Endothelial cell of umbilical vein (primary cell): Measurements from ENCODE around the gene FIGNL2. TPM values are rescaled to one million over a fixed set of nuclear protein-coding genes. Genes with fewer than 3 reads are reported as not detected.

ENCODE experiments used
- BruUV-seq: library from RNA; stranded (reverse); fragments of 400-500 nt; replicated peaks from 2 replicates; lab custom pipeline; 2021; lab: Mats Ljungman, UMichigan
- CTCF ChIA-PET: fragments of 300-600, 350-600 bp; sonication (Branson Sonifier 250); formaldehyde crosslinking; loops from one replicate; lab custom pipeline; 2021; ENCODE audit warnings: antibody characterized with exemption, inconsistent platforms; lab: Charles Lee
- POLR2A ChIA-PET: fragments of 300-600, 350-600 bp; sonication (Branson Sonifier 250); formaldehyde crosslinking; loops from one replicate; lab custom pipeline; 2021; ENCODE audit warnings: antibody characterized with exemption, inconsistent platforms; lab: Charles Lee
- DNase-seq: peaks from one replicate; pipeline ENCODE4 v3.0.0-alpha.2; 2011; ENCODE audit warnings: low read depth, low spot score
- FAIRE-seq: peaks from 2 replicates; lab custom pipeline; 2011; peaks lifted over from hg19 to GRCh38; lab: Jason Lieb, UNC
- H2AFZ ChIP-seq: 2 replicates; pipeline ENCODE4 v1.6.0; 2012; ENCODE audit warnings: low read depth, low read length, control low read depth, inconsistent platforms
- H3K27ac ChIP-seq: 2 replicates; pipeline ENCODE4 v1.5.1; 2011; ENCODE audit warnings: low read depth, mild to moderate bottlenecking, control low read depth, low read length, moderate library complexity; ENCODE audit not compliant: insufficient read depth
- H3K27me3 ChIP-seq, 2 experiments: 2 replicates each; pipeline versions ENCODE4 v1.6.0 to v1.6.1; 2011; ENCODE audit warnings: low read length in 2 of 2, mixed read lengths in 1 of 2; ENCODE audit not compliant: control insufficient read depth in 2 of 2, insufficient read depth in 2 of 2
- H3K36me3 ChIP-seq, 2 experiments: 2 replicates in 1 of 2; 3 replicates in 1 of 2; pipeline ENCODE4 v1.5.1; 2011; ENCODE audit warnings: low read length in 2 of 2, mild to moderate bottlenecking in 1 of 2, moderate library complexity in 1 of 2; ENCODE audit not compliant: control insufficient read depth in 2 of 2, insufficient read depth in 2 of 2; ENCODE audit errors: extremely low read depth in 1 of 2
- H3K4me1 ChIP-seq: 3 replicates; pipeline ENCODE4 v1.5.1; 2011; ENCODE audit warnings: mild to moderate bottlenecking, low read length; ENCODE audit not compliant: control insufficient read depth, insufficient read depth; ENCODE audit errors: extremely low read depth
- H3K4me2 ChIP-seq: 2 replicates; pipeline ENCODE4 v1.6.1; 2011; ENCODE audit warnings: low read length, control low read depth, mixed read lengths; ENCODE audit not compliant: insufficient read depth
- H3K4me3 ChIP-seq, 3 experiments: fragments of 200-600 bp in 1 of 3; sonication (generic), shearing (Covaris generic) in 1 of 3; replicated peaks in 1 of 3; 2 replicates each; pipeline ENCODE4 v1.5.1; 2011 to 2016; ENCODE audit warnings: control low read depth in 3 of 3, low read length in 3 of 3, mild to moderate bottlenecking in 2 of 3, inconsistent platforms in 1 of 3, low read depth in 1 of 3, moderate library complexity in 1 of 3; ENCODE audit not compliant: insufficient read depth in 1 of 3
- H3K79me2 ChIP-seq: 2 replicates; pipeline ENCODE4 v1.6.0; 2012; ENCODE audit warnings: low read length, inconsistent platforms; ENCODE audit not compliant: control insufficient read depth, insufficient read depth
- H3K9ac ChIP-seq: replicated peaks from 2 replicates; pipeline ENCODE3; 2011; ENCODE audit warnings: low read length, control low read depth; ENCODE audit not compliant: insufficient read depth; ENCODE audit errors: extremely low read depth
- H3K9me1 ChIP-seq: replicated peaks from 3 replicates; pipeline ENCODE4 v1.6.0; 2011; ENCODE audit warnings: mild to moderate bottlenecking, low read length; ENCODE audit not compliant: control insufficient read depth, insufficient read depth; ENCODE audit errors: extremely low read depth
- H3K9me3 ChIP-seq: replicated peaks from 2 replicates; pipeline ENCODE4 v1.5.1; 2012; ENCODE audit warnings: low read length, inconsistent platforms; ENCODE audit not compliant: control insufficient read depth, insufficient read depth
- H4K20me1 ChIP-seq: replicated peaks from 2 replicates; pipeline ENCODE3; 2011; ENCODE audit warnings: mild to moderate bottlenecking, low read length; ENCODE audit not compliant: control insufficient read depth, insufficient read depth; ENCODE audit errors: extremely low read depth
- EZH2 ChIP-seq: IDR thresholded peaks from 2 replicates; pipeline ENCODE4 v1.6.1; 2012; ENCODE audit warnings: borderline replicate concordance, low read depth, mild to moderate bottlenecking, moderate library complexity, low read length, inconsistent platforms; ENCODE audit not compliant: severe bottlenecking
- FOS ChIP-seq: IDR thresholded peaks from 2 replicates; pipeline ENCODE4 v1.6.1; 2011; ENCODE audit warnings: mild to moderate bottlenecking, low read length, moderate library complexity, borderline replicate concordance; ENCODE audit not compliant: insufficient read depth
- GATA2 ChIP-seq: IDR thresholded peaks from 2 replicates; pipeline ENCODE4 v1.7.0; 2011; ENCODE audit warnings: low read depth, mild to moderate bottlenecking, moderate library complexity, mixed read lengths, low read length; ENCODE audit not compliant: insufficient read length, insufficient read depth
- JUN ChIP-seq: IDR thresholded peaks from 2 replicates; pipeline ENCODE4 v1.6.1; 2011; ENCODE audit warnings: borderline replicate concordance, low read depth; ENCODE audit not compliant: insufficient read length, insufficient read depth
- MYC ChIP-seq: IDR thresholded peaks from one replicate; pipeline ENCODE4 v1.6.1; 2011; ENCODE audit warnings: mild to moderate bottlenecking, low read depth, low read length
- POLR2A ChIP-seq: IDR thresholded peaks from 2 replicates; pipeline ENCODE4 v1.6.1; 2012; ENCODE audit warnings: low read depth, mild to moderate bottlenecking, control low read depth, low read length
- POLR2AphosphoS5 ChIP-seq: IDR thresholded peaks from 2 replicates; pipeline ENCODE4 v1.6.1; 2012; ENCODE audit warnings: low read depth, mild to moderate bottlenecking, control low read depth, low read length, moderate library complexity; ENCODE audit not compliant: insufficient read depth
- dilution Hi-C: fragments of 300-500 bp; cut with MboI; formaldehyde crosslinking; loops from one replicate; pipeline ENCODE4 v1.15.0; 2019; ENCODE audit warnings: low sequenced_read_pairs; ENCODE audit not compliant: extremely low pct_ligation_motif_present
- intact Hi-C: fragments of 100-400 bp; cut with micrococcal nuclease; formaldehyde crosslinking; loops from one replicate; pipeline ENCODE4 v1.10.0; 2022
- polyA plus RNA-seq, 4 experiments: library from polyadenylated mRNA; depleted of rRNA in 3 of 4; stranded (reverse) in 3 of 4; unstranded in 1 of 4; fragments of >200 nt; gene quantifications; 2 replicates each; pipeline versions ENCODE4 v1.2.1 to v1.2.3, GENCODE V29; 2011 to 2012; ENCODE audit warnings: missing spikeins in 1 of 4
- total RNA-seq: library from RNA; stranded (reverse); gene quantifications from 2 replicates; pipeline ENCODE4 v1.2.3, GENCODE V29; 2021
- TF ChIP-seq, protein P1 (sequence below): IDR thresholded peaks from 2 replicates; pipeline ENCODE4 v1.6.1; 2011; ENCODE audit not compliant: insufficient read depth, insufficient read length
- TF ChIP-seq, protein P2 (sequence below), 2 donors: IDR thresholded peaks; 1 replicate in 1 of 2; 2 replicates in 1 of 2; pipeline ENCODE4 v1.5.1; 2011; ENCODE audit warnings: low read length in 2 of 2, mild to moderate bottlenecking in 2 of 2, moderate library complexity in 2 of 2, control low read depth in 1 of 2, inconsistent platforms in 1 of 2, low read depth in 1 of 2; ENCODE audit not compliant: insufficient read depth in 1 of 2; ENCODE audit errors: extremely low read depth in 1 of 2

FIGNL2 gene
- total and polyA plus RNA-seq, 2 donors (not counting 3 experiments of a cell fraction or from before 2014, with no cell fraction given) = 1.4 to 2.4 TPM

GRCh38 chr12:51838762-51839161 lies 9.8 kb downstream of the FIGNL2 start:
- no peak overlapping the region for H3K27ac ChIP-seq
- H3K36me3 ChIP-seq = no peaks in the 10 kb centered on the region
- no peaks in the 10 kb centered on the region for H3K9me1 ChIP-seq
- dilution Hi-C loops (no loop called here), intact Hi-C loops (no loop called here)
- H3K4me3 ChIP-seq = no peak overlapping the region
- FAIRE-seq (no peak), DNase-seq (no peak)
- ChIA-PET POLR2A (no interaction called here), CTCF (interaction anchor here (1.4 to 4.2 kb wide), 3 partner anchors 15 to 36 kb away, joined by 3 to 23 read pairs (median 6); no protein-coding TSS in a partner anchor)
- H3K27me3 ChIP-seq = peaks cover 0 to 25% of the 10 kb centered on the region in 2 experiments
- no peak overlapping the region for H3K4me2 ChIP-seq
- H2AFZ ChIP-seq = no peak overlapping the region
- TF ChIP-seq POLR2A (no peak), EZH2 (no peak), JUN (no peak), GATA2 (no peak), FOS (no peak), POLR2AphosphoS5 (no peak), MYC (no peak)
- TF ChIP-seq, protein P1, sequence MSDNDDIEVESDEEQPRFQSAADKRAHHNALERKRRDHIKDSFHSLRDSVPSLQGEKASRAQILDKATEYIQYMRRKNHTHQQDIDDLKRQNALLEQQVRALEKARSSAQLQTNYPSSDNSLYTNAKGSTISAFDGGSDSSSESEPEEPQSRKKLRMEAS = no peak
- TF ChIP-seq, protein P2, sequence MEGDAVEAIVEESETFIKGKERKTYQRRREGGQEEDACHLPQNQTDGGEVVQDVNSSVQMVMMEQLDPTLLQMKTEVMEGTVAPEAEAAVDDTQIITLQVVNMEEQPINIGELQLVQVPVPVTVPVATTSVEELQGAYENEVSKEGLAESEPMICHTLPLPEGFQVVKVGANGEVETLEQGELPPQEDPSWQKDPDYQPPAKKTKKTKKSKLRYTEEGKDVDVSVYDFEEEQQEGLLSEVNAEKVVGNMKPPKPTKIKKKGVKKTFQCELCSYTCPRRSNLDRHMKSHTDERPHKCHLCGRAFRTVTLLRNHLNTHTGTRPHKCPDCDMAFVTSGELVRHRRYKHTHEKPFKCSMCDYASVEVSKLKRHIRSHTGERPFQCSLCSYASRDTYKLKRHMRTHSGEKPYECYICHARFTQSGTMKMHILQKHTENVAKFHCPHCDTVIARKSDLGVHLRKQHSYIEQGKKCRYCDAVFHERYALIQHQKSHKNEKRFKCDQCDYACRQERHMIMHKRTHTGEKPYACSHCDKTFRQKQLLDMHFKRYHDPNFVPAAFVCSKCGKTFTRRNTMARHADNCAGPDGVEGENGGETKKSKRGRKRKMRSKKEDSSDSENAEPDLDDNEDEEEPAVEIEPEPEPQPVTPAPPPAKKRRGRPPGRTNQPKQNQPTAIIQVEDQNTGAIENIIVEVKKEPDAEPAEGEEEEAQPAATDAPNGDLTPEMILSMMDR (IDR thresholded peaks at IDR 0.05; ENCODE audit: extremely low read depth in 1 of 2, insufficient read depth in 1 of 2, low read depth in 1 of 2, low read length in 2 of 2) = no peak
- H3K4me1 ChIP-seq = no peaks in the 10 kb centered on the region
- no TSS peak for BruUV-seq
- H3K9me3 ChIP-seq = no peaks in the 10 kb centered on the region
- no peaks in the 10 kb centered on the region for H4K20me1 ChIP-seq
- no peak overlapping the region for H3K9ac ChIP-seq
- H3K79me2 ChIP-seq = no peaks in the 10 kb centered on the region
